ENCODE measurements around the gene IL16.

DNA sequence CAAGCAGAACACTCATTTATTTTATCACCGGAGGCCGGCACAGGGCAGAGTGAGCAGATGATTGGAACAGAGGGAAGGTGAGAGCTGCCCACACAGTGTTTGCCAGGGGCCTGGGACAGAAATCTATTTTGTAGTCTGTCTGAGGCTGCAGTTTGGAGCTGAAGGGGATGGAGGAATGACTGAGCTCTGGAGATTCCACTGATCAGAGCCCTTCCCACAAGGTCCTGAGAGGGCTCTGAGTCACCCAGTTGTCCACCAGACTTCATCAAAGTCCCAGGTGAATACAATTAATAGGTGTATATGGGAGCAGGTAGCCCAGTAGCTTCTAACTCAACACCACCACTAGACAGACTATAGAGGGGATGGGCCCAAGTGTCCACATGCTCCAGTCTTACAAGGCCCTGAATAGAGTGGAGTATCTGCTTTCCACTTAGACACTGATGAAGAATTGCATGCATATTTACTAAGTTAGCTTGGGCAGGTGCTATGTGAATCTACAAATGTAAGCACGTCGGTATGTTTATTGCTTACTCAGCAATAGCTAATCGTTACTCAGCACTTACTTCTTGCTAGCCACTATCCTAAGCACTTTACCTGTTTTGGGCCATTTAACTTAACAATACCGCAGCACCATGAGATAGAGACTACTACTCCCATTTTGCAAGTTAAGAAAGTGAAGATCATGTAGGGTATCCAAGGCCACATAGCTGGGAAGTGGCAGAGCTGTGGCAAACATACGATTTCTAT, 130.0 kb downstream of the IL16 start:
- no peak for TF ChIP-seq EZH2 (IDR thresholded peaks at IDR 0.05)
- no peak for TF ChIP-seq POLR2A (IDR thresholded peaks at IDR 0.05; ENCODE audit: borderline replicate concordance, extremely low read depth, insufficient read depth, insufficient read length)
- TF ChIP-seq EGR1 (IDR thresholded peaks at IDR 0.05; ENCODE audit: low read depth) = no peak
- TF ChIP-seq, protein P1, sequence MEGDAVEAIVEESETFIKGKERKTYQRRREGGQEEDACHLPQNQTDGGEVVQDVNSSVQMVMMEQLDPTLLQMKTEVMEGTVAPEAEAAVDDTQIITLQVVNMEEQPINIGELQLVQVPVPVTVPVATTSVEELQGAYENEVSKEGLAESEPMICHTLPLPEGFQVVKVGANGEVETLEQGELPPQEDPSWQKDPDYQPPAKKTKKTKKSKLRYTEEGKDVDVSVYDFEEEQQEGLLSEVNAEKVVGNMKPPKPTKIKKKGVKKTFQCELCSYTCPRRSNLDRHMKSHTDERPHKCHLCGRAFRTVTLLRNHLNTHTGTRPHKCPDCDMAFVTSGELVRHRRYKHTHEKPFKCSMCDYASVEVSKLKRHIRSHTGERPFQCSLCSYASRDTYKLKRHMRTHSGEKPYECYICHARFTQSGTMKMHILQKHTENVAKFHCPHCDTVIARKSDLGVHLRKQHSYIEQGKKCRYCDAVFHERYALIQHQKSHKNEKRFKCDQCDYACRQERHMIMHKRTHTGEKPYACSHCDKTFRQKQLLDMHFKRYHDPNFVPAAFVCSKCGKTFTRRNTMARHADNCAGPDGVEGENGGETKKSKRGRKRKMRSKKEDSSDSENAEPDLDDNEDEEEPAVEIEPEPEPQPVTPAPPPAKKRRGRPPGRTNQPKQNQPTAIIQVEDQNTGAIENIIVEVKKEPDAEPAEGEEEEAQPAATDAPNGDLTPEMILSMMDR (IDR thresholded peaks at IDR 0.05 in 2 of 3, conservative IDR thresholded peaks at IDR 0.05 in 1 of 3; ENCODE audit: borderline replicate concordance in 1 of 3, insufficient read depth in 1 of 3, low read depth in 2 of 3, low read length in 2 of 3) = no peak
- TF ChIP-seq ZNF274 (IDR thresholded peaks at IDR 0.05; ENCODE audit: low read depth, low read length) = no peak
- no peak for TF ChIP-seq JUND (IDR thresholded peaks at IDR 0.05)
- TF ChIP-seq REST (IDR thresholded peaks at IDR 0.05; ENCODE audit: low read depth) = no peak
- TF ChIP-seq YY1 (IDR thresholded peaks at IDR 0.05; ENCODE audit: extremely low read depth, insufficient replicate concordance, low read depth, low read length) = no peak
- TF ChIP-seq SP1 (IDR thresholded peaks at IDR 0.05; ENCODE audit: low read depth) = no peak

Data from HCT116 (cell line).